ENCODE data around the gene PDPN. TPM values are rescaled to one million over a fixed set of nuclear protein-coding genes. Genes with fewer than 3 reads are reported as not detected.
A peak's percentile ranks its signal among the peaks of the same experiment; 100 is the strongest.
"Not testable (repeated sequence)": the region's sequence is repeated elsewhere in the genome, so short reads cannot be mapped to it uniquely, and the experiment has no call there.

PDPN gene
- 10 to 100 TPM; 43.5 to 53.2 (median 49.5) TPM for polyA plus RNA-seq (ENCODE audit: insufficient read depth in 1 of 5, insufficient read length in 5 of 5, low replicate concordance in 1 of 5)
- long read RNA-seq, donor 1, transcript PDPN-201 (6 exons, 3,104 nt), result minor isoform, 20 of 41 reads
- long read RNA-seq, donor 1, transcript PDPN-202 (6 exons, 2,801 nt), result major isoform, 21 of 41 reads
- long read RNA-seq, donor 1, partial matches to known transcripts, result 0 of 41 reads
- long read RNA-seq, donor 1, other reads (novel, unspliced or antisense), result 0 of 41 reads
- long read RNA-seq, donor 2, transcript PDPN-201 (6 exons, 3,104 nt), result minor isoform, 6 of 14 reads
- long read RNA-seq, donor 2, transcript PDPN-202 (6 exons, 2,801 nt), result major isoform, 8 of 14 reads
- long read RNA-seq, donor 2, partial matches to known transcripts, result 0 of 14 reads
- long read RNA-seq, donor 2, other reads (novel, unspliced or antisense), result 0 of 14 reads
- long read RNA-seq, donor 3, transcript PDPN-202 (6 exons, 2,801 nt), result major isoform, 11 of 22 reads
- long read RNA-seq, donor 3, transcript PDPN-201 (6 exons, 3,104 nt), result major isoform, 11 of 22 reads
- long read RNA-seq, donor 3, partial matches to known transcripts, result 0 of 22 reads
- long read RNA-seq, donor 3, other reads (novel, unspliced or antisense), result 0 of 22 reads
- long read RNA-seq, donor 4, transcript PDPN-202 (6 exons, 2,801 nt), result major isoform, 10 of 15 reads
- long read RNA-seq, donor 4, partial matches to known transcripts, result 0 of 15 reads
- long read RNA-seq, donor 4, other reads (novel, unspliced or antisense), result 0 of 15 reads
- long read RNA-seq, donor 5, transcript PDPN-202 (6 exons, 2,801 nt), result minor isoform, 9 of 21 reads
- long read RNA-seq, donor 5, transcript PDPN-201 (6 exons, 3,104 nt), result major isoform, 12 of 21 reads
- long read RNA-seq, donor 5, partial matches to known transcripts, result 0 of 21 reads
- long read RNA-seq, donor 5, other reads (novel, unspliced or antisense), result 0 of 21 reads
- long read RNA-seq, donor 6, transcript PDPN-201 (6 exons, 3,104 nt), result major isoform, 10 of 19 reads
- long read RNA-seq, donor 6, transcript PDPN-202 (6 exons, 2,801 nt), result minor isoform, 9 of 19 reads
- long read RNA-seq, donor 6, partial matches to known transcripts, result 0 of 19 reads
- long read RNA-seq, donor 6, other reads (novel, unspliced or antisense), result 0 of 19 reads
- long read RNA-seq, donor 7, transcript PDPN-201 (6 exons, 3,104 nt), result major isoform, 5 of 11 reads
- long read RNA-seq, donor 7, transcript PDPN-202 (6 exons, 2,801 nt), result major isoform, 5 of 11 reads
- long read RNA-seq, donor 7, partial matches to known transcripts, result 0 of 11 reads
- long read RNA-seq, donor 7, other reads (novel, unspliced or antisense), result 0 of 11 reads
- long read RNA-seq, donor 8, partial matches to known transcripts, result 0 of 7 reads
- long read RNA-seq, donor 8, other reads (novel, unspliced or antisense), result 0 of 7 reads

DNA sequence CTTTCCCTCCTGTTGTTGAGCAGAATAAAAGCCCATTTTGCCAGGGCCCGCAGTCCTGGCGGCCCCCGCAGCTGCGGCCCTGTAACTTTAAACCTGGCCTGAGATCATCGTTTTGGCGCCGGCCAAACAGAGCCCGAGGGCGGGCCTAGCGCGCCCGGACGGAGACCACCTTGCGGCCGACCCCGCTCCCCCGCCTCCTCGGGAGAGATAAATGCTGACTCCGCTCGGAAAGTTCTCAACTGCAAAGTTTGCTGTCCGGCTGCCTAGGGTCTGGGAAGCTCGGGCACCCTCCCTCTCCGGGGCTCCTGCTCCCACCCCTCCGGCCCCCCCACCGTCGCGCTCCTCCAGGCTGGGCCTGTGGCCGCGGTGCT, at the start of gene PDPN:
Gene PDPN (plus strand): TSS at position 238 of the 371 bp plus-strand sequence. CDS start 202 bp downstream, outside the sequence.
- peak; percentile 59 to 78 for DNase-seq

GRCh38 chr1:13535227-13535626, 48.4 kb upstream of the PDPN start:
- DNase-seq, result no peak

DNA sequence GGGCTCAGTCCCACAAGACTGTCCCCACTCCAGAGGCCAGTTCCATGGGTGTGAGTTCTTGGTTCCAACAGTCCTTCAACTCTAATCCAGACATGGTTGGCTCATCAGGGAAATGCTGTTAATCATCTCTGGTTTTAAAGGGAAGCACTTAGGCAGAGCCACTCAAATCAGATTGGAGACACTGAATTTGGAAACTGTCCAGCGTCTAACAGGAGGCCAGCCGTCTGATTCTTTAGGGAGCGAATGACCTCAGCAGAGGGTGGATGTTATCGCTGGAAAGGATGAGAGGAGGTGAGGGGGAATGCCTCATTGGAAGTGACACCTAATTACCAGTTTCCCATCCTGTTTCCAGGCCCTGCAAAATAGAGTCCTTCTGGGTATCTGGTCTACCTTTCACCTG, 47.1 kb upstream of the PDPN start:
- DNase-seq, result no peak

DNA sequence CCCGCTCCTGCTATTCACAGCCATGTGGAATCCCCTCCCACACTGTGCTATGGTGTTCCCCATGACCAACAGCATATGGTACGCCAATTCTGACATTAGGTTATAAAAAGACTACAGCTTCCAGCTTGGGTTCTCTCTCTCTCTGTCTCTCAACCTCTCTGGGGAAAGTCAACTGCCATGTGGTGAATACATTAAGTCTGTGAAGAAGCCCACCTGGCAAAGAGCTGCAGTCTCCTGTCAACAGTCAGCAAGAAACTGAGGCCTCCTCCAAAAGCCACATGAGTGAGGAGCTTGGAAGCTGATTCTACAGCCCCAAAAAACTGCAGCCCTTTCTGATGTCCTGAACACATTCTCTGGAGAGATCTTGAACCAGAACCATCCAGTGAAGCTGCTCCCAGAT, 44.8 kb upstream of the PDPN start:
- no peak for DNase-seq

DNA sequence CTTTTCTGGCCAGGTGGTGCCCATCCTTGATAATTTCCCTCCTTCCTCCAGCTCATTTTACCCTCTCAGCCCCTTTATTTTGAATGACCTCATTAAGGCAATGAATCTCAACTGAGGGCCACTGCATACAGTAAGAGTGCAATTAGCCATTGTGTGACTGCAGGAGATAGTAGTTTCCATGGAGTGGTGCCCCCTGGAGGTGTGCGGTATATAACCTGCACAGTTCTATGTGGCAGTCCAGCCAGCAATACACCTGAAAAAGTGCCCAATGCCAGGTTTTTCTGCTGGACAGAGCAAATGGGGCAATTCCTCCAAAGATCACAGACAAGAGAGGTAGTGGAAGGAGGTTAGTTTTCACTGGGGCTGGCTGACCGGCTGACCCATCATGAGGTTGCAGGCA, 43.9 kb upstream of the PDPN start:
- DNase-seq, result no peak

GRCh38 chr1:13540866-13541265, 42.8 kb upstream of the PDPN start:
- no peak for DNase-seq

DNA sequence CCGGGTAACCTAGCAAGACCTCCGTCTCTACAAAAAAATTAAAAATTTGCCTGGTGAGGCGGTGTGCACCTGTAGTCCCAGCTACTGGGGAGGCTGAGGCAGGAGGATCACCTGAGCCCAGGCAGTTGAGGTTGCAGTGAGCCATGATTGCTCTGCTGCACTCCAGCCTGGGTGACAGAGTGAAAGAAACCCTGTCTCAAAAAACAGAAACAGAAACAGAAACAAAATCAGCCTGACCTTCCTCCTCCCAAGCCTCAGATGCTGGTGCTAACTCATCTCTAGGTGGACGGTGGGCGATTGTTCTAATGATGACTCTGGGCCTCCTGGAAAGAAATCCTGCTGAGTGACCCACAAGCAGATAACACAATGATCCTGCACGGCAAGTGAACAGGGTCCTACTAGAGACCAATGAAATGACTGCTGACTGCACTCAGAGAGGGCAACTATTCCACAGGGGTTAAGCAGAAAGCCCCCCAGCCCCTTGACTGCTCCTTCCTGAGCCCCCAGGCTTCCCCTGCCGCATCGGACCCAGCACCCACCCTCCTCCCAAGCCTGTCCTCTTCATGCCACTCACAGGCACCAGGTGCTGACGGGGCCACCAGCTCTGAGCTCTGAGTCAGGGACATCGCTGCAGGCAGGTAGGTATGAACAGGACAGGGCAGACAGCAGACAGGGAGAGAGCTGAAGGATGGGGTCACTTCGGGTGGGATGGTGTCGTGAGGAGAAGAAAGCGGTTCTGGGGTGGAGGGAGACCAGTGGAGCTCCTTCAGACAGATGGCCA, 42.0 kb upstream of the PDPN start:
- DNase-seq, result no peak

- peak; percentile 51 to 61 for DNase-seq
Observed at GRCh38 chr1:13543451-13544220, 40.0 kb upstream of the PDPN start.

DNA sequence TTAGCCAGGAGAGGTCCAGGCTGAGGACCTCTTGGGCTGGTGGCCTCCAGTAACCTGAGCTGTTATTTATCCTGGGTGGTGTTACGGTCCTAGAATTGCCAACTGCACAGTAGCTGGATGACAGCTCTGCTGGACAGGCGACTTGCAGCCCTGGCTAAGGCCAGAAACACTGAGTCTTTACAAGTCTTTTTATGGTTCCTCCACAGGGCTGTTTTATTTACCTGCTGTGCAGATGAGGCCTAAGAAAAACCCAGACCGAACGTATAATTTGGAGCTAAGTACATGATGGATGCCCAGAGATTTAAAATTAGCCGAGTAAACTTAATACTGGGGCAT, 39.4 kb upstream of the PDPN start:
- DNase-seq, result no peak

GRCh38 chr1:13546791-13547190, 36.8 kb upstream of the PDPN start:
- no peak for DNase-seq

GRCh38 chr1:13548281-13548680, 35.4 kb upstream of the PDPN start:
- no peak for DNase-seq

DNA sequence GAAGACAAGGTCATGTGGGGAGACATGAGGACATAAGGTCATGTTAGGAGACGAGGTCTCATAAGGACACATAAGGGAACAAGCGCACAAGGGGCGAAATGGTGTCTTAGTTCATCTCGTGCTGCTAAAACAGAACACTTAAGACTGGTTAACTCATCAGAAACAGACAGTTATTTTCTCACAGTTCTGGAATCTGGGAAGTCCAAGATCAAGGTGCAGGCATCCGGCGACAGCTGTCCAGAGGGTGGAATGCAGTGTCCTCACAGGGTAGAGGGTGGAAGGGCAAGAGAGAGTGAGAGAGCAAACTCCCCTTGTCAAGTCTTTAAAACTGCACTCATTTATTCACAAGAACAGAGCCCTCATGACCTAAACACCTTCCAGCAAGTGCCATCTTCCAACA, 34.6 kb upstream of the PDPN start:
- no peak for DNase-seq

GRCh38 chr1:13549521-13549920, 34.1 kb upstream of the PDPN start:
- DNase-seq, result no peak

DNA sequence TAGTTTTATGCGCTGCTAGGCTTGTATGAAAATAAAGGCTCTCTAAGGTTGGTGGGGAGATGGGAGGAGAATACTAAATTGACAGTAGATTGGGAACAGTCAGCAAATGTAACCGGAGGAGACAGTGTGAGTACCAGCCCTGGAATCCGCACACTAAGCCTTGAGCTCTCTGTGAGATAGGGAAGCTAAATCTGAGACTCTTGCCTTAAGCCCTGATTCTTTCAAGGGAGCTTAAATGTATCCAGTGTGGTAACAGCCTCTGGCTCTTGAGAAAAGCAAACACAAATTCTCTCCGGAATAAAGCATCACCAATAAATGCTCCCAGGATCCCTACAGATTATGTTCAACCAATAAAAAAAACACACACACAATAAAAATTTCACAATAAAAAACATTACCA, 33.0 kb upstream of the PDPN start:
- no peak for DNase-seq

DNA sequence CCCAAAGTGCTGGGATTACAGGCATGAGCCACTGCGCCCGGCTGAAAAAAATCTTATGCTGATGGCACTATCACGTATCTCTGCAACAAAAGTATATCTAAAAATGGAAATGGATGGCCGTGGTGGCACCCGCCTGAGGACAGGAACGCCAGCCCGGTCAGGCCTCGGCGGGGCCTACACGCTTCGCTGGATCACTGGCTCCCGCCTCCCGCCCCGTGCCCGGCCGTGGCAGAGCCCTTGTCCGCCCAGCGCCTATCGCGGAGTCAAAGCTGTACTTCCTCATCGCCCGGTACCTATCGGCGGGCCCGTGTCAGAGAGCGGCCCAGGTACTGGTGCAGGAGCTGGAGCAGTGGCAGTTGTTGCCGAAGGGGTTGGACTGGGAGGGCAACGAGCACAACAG, 28.8 kb upstream of the PDPN start:
- DNase-seq, result no peak

DNA sequence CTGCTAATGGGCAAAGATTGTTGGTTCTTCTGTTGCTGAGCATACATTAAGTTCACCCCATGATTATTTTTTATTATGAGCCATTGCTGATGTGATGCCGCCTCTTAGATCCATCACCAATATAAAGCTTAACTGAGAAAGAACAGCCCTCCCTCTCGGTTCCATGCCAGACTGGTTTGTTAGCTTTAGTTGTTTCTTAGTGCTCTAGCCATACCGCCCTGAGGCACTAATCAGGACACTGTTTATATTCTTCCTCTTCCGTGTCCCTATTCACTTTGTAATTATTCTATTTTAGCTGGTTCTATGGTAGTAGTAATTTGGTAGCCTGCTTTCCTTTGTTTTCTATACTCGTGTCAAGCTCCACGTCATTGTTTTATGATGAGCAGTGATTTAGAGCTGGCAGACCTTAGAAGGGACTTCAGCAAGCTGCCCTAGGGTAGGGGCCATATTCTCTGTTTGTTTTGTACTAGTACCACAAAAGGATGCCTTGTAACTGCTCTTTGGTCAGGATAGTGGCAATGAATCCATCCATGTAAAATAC, 27.3 kb upstream of the PDPN start:
- no peak for DNase-seq

- no peak for DNase-seq
Observed at GRCh38 chr1:13560541-13560940, 23.1 kb upstream of the PDPN start.

GRCh38 chr1:13562981-13563380, 20.7 kb upstream of the PDPN start:
- not testable (repeated sequence) for DNase-seq

DNA sequence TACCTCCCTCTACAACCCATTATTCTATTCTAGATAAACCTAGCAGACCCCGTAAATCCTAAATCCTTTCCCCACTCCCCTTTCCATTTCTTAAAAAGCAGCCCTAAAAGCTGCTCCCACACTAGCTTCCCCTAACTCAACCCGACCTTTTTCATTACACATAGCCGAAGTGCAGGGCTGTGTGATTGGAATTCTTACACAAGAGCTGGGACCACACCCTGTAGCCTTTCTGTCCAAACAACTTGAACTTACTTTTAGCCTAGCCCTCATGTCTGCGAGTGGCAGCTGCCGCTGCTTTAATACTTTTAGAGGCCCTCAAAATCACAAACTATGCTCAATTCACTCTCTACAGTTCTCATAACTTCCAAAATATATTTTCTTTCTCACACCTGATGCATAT, 19.6 kb upstream of the PDPN start:
- no peak for DNase-seq

GRCh38 chr1:13570435-13570834, 13.2 kb upstream of the PDPN start:
- not testable (repeated sequence) for DNase-seq

Measured in right lung (tissue), 10 donors.